ENCODE results near the gene SH2D5.
"Not testable (repeated sequence)": the region's sequence is repeated elsewhere in the genome, so short reads cannot be mapped to it uniquely, and the experiment has no call there.

The SH2D5 gene

GRCh38 chr1:20727746-20728316 lies 4.7 kb downstream of the SH2D5 start:
- no peak for DNase-seq

- no peak for DNase-seq
These were observed 5.4 kb downstream of the SH2D5 start for GRCh38 chr1:20726932-20727745.

DNA sequence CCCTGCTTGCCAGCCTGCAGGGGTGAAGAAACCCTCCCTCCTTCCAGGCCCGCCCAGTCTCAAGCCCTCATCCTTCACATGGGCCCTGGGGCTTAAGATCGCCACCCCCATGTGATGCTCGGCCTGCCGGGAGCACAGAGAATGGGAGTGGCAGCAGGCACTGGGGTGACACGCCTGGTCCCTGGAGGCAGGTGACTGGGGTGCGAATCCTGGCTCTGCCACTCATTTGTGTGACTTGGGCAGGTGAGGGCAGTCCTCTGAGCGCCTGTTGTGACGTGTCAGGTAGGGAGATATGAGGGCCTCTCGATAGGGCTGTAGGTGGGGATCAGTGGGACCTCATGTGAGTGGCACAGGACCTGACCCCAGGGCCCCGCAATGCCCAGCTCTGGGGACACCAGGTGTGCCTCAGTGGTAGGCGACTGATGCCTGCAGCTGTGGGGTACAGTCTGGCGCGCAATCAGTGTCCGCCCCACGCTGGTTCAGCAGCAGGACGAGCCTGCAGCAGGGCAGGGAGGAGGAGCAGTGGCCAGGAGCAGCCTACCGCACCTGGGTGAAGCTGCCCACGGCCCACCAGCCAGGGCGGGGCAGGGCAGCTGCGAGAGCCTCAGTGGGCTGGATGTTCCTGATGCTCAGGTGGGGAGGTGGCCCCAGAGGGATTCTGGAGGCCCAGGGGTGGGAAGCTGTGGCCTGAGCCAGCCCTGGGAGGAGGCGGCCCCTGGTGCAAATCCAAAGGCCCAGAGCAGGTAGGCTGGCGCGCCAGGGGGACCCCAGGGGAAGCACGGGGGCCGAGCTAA lies 6.2 kb downstream of the SH2D5 start:
- DNase-seq = no peak

DNA sequence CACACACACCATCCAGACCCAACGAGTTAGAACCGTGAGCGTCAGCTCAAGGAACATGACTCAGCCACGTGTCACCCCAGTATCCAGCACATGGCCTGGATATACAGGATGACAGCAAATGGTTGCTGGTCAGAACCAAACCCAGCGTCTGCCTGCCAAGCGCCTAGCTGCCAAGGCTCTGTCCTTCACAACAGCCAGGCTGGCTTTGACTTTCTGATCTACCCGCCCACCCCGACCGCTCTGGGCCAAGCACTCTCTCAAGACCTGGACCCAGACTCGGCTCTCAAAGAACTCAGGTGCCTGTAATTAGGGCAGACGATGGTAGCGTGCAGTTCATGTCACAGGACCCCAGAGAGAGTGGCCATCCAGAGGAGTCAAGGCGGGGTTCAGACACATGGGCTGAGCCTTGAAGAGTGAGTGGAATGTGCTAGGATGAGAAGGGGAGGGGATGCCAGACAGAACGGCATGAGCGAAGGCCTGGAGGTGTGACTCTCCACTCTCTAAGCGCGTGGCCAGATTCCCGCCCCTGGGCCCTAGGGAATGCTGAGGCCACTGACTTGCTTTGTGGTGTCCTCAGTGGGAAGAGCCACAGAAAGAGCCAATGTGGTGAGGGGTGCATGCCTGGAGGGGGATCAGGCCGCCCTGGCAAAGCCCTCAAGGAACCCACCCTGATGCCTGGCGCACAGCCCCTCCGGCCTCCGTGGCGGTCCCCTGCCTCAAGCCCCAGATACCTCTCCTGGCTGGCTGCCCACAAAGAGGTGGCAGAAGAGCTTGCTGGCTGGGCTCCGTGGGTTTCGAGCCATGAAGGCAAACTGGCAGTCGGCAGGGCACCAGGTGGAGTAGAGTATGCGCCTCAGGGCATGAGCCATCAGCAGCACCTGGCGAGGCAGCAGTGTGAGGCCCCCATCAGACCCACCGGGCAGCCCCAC lies 7.0 kb downstream of the SH2D5 start:
- no peak for DNase-seq

- no peak for DNase-seq
These were observed 7.9 kb downstream of the SH2D5 start for GRCh38 chr1:20724364-20725188.

DNA sequence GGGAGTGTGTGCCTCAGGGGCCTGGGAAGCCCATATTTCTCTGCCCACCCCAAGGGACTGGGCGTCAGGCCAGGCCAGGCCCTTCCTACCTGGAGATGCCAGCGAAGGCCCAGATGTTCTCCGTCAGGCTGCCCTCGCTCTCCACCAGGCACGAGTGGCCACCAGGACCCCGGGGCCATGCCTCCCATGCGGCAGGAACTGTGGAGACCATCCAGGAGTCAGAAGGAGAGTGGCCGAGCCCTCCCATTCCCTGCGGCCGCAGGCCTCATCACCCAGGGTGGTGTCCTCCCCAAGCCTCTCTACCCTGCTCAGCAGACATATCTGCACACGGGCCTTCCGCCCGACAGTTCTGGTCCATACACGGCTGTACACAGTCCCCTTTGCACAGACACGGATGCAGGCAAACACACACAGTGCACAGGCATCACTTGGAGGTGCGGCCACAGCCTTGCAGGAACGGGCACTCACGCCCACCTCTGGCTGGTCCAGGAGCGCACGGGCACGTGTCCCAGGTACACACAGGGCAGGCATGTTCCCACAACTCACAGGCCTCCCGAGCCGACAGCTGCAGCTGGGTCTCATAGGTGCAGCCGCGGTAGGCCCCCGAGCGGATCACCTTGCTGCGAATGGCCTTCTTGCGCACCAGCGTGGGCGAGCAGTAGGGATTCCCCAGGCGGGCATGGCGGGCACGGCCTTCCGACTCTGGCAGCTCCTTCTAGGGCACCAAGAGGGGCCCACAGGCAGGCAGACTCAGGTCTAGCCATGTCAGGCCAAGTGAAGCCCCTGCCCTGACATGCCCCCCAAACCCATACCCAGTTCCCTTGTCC lies 8.8 kb downstream of the SH2D5 start:
- DNase-seq = no peak

DNA sequence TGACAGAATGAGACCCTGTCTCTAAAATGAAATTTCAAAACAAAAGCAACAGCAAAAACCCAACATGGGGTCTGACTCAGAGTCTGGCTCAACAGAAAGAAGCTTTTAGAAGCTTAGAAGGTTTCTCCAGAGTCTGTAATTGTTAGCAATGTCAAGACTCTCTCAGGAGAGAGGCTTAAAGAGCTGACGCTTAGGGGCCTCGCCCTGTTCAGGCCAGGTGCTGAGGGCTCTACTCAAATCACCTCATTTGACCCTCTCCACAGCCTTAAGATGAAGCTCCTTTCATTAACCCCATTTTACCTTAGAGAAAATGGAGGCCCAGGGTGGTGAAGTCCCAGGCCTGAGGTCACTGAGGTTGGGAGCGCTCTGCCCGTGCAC lies 9.4 kb downstream of the SH2D5 start:
- no peak for DNase-seq

- no peak for DNase-seq
These were observed 11.1 kb downstream of the SH2D5 start for GRCh38 chr1:20721117-20722061.

- DNase-seq = no peak
These were observed 11.8 kb downstream of the SH2D5 start for GRCh38 chr1:20720631-20721091.

GRCh38 chr1:20719871-20720620 lies 12.5 kb downstream of the SH2D5 start:
- DNase-seq = no peak

- no peak for DNase-seq
These were observed 13.2 kb downstream of the SH2D5 start for GRCh38 chr1:20719261-20719660.

GRCh38 chr1:20718343-20718882 lies 14.1 kb downstream of the SH2D5 start:
- not testable (repeated sequence) for DNase-seq

DNA sequence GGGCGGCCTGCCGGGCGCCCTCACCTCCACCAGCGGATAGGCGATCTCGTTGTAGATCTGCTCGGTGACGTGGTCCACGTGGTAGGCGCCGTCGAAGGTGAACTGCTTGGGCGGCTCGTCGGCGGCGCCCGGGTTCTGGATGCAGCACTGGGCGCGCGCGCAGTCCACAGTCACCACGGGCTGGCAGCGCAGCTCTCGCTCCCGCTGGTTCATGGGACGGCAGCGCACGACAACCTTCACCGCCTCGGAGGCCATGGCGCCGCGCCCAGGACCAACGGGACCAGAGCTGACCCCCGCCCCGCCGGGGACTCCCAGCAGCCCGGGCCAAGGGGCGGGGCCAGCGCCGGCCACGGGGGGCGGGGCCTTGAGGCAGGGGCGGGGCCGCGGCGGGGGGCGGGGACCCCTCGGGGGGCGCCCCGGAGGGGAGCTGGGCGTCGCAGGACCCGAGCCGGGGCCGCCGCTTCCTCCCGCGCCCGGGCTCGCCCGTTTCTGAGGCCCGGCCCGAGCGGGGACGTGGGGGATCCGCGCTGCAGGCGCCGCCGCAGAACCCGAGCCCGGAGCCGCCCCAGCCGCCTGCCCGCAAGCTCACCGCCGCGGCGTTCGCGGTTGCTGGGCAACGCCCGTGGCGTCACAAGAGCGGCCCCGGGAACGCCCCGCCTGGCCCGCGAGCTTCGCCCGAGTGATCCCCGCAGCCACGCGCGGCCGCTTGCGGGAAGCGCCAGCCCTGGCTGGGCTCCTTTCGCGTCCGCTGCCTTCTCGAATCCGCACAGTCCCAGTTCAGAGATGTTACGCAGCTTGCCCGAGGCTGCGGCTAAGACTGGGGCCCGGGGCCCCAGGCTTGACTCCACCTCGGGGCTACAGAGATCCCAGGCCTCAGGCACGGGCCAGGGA lies 14.8 kb downstream of the SH2D5 start, which contains the start of gene KIF17:
KIF17 (minus strand) TSS at position 556 of the 891 bp plus-strand sequence; CDS start at position 255, 301 bp downstream.
- peak; percentile 40 for DNase-seq

GRCh38 chr1:20716232-20716631 lies 16.3 kb downstream of the SH2D5 start:
- no peak for DNase-seq

GRCh38 chr1:20715406-20715805 lies 17.1 kb downstream of the SH2D5 start:
- DNase-seq = no peak

DNA sequence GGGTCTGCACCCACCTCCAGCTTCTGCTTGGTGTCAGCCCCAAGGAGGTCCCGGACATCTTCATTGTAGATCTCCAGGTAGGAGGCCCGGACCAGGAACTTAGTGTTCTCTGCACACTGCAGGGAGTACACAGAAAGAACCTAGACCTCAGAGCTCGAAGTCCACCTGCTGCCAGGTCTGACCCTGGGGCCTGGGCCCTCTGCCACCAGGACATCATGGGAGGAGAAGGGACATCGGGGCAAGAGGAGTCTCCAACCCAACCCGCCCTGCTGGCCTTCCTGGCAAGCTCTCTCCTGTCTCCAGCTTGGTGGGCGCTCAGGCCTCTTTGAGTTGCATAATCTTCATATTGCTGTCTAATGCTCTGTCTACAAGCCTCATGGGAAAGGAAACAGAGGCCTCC lies 19.1 kb downstream of the SH2D5 start:
- DNase-seq = no peak

- no peak for DNase-seq
These were observed 20.3 kb downstream of the SH2D5 start for GRCh38 chr1:20712215-20712577.

Data from effector CD8-positive, alpha-beta T cell (primary cell).